Esophagus squamous epithelium (tissue), 4 donors: ENCODE results near the gene BOLL.

Source experiments
- CTCF ChIP-seq, 6 experiments: fragments of 450-650 bp in 4 of 6; fragments of 200-600 bp in 2 of 6; sonication (generic) in 2 of 6; IDR thresholded peaks; one replicate each; pipeline ENCODE4 v1.5.1; 2016 to 2019; ENCODE audit warnings: antibody characterized with exemption in 6 of 6, mild to moderate bottlenecking in 4 of 6, moderate library complexity in 4 of 6
- POLR2A ChIP-seq, 4 donors: fragments of 450-650 bp; IDR thresholded peaks; one replicate each; pipeline ENCODE4 v1.6.1; 2017; ENCODE audit warnings: antibody characterized with exemption in 4 of 4, mild to moderate bottlenecking in 4 of 4, moderate library complexity in 3 of 4

- TF ChIP-seq POLR2A (IDR thresholded peaks at IDR 0.05) (no peak), CTCF (IDR thresholded peaks at IDR 0.05) (peak; percentile 41 to 75 (median 64))
These were observed 17.9 kb upstream of the BOLL start for GRCh38 chr2:197803033-197803444.
